Trophoblast cell (in vitro differentiated cells and primary cell): Measurements from ENCODE around the gene ARHGEF10L.
A peak's percentile ranks its signal among the peaks of the same experiment; 100 is the strongest.

ENCODE experiments used
- DNase-seq, 2 donors: peaks; one replicate each; pipeline ENCODE4 v3.0.0-alpha.2; 2016
- H2AFZ ChIP-seq: 2 replicates; pipeline ENCODE4 v1.6.1; 2013; ENCODE audit warnings: low read length, moderate library complexity, mild to moderate bottlenecking; ENCODE audit not compliant: insufficient read depth, poor library complexity
- H2AK5ac ChIP-seq: 2 replicates; pipeline ENCODE4 v1.6.1; 2013; ENCODE audit warnings: mild to moderate bottlenecking, low read length
- H2BK120ac ChIP-seq: 2 replicates; pipeline ENCODE4 v1.6.1; 2013; ENCODE audit warnings: low read length, mild to moderate bottlenecking, moderate library complexity; ENCODE audit not compliant: insufficient read depth, poor library complexity
- H2BK12ac ChIP-seq: 2 replicates; pipeline ENCODE4 v1.6.1; 2013; ENCODE audit warnings: mild to moderate bottlenecking, low read length, moderate library complexity
- H2BK5ac ChIP-seq: 2 replicates; pipeline ENCODE4 v1.6.1; 2013; ENCODE audit warnings: low read length, low read depth, moderate library complexity, mild to moderate bottlenecking; ENCODE audit not compliant: poor library complexity
- H3K14ac ChIP-seq: 2 replicates; pipeline ENCODE4 v1.6.1; 2013; ENCODE audit warnings: mild to moderate bottlenecking, low read length
- H3K18ac ChIP-seq: 2 replicates; pipeline ENCODE4 v1.6.1; 2013; ENCODE audit warnings: mild to moderate bottlenecking, low read length
- H3K23ac ChIP-seq: 2 replicates; pipeline ENCODE4 v1.6.1; 2013; ENCODE audit warnings: low read length
- H3K27ac ChIP-seq: 2 replicates; pipeline ENCODE4 v1.5.1; 2013; ENCODE audit warnings: low read depth, mild to moderate bottlenecking, inconsistent platforms, low read length, moderate library complexity
- H3K27me3 ChIP-seq: 2 replicates; pipeline ENCODE4 v1.6.1; 2013; ENCODE audit warnings: inconsistent platforms, mild to moderate bottlenecking, low read length, moderate library complexity; ENCODE audit not compliant: insufficient read depth
- H3K36me3 ChIP-seq, 2 experiments: 1 replicate in 1 of 2; 2 replicates in 1 of 2; pipeline ENCODE4 v1.6.1; 2013; ENCODE audit warnings: low read length in 2 of 2, mild to moderate bottlenecking in 2 of 2, moderate library complexity in 1 of 2; ENCODE audit not compliant: insufficient read depth in 2 of 2, control insufficient read depth in 1 of 2
- H3K4ac ChIP-seq: 2 replicates; pipeline ENCODE4 v1.6.1; 2013; ENCODE audit warnings: low read depth, mild to moderate bottlenecking, low read length, moderate library complexity
- H3K4me1 ChIP-seq, 2 experiments: 1 replicate in 1 of 2; 2 replicates in 1 of 2; pipeline ENCODE4 v1.6.1; 2013; ENCODE audit warnings: low read length in 2 of 2, mild to moderate bottlenecking in 2 of 2, moderate library complexity in 1 of 2; ENCODE audit not compliant: insufficient read depth in 2 of 2, control insufficient read depth in 1 of 2
- H3K4me2 ChIP-seq: 2 replicates; pipeline ENCODE4 v1.6.1; 2013; ENCODE audit warnings: inconsistent platforms, mild to moderate bottlenecking, low read length, moderate library complexity
- H3K4me3 ChIP-seq: 2 replicates; pipeline ENCODE4 v1.5.1; 2013; ENCODE audit warnings: mild to moderate bottlenecking, low read depth, low read length, inconsistent platforms
- H3K79me1 ChIP-seq: one replicate; pipeline ENCODE4 v1.6.1; 2013; ENCODE audit warnings: low read length
- H3K79me2 ChIP-seq: 2 replicates; pipeline ENCODE4 v1.6.1; 2013; ENCODE audit warnings: low read length, mild to moderate bottlenecking; ENCODE audit not compliant: control insufficient read depth, insufficient read depth, poor library complexity
- H3K9ac ChIP-seq: 2 replicates; pipeline ENCODE4 v1.6.1; 2013; ENCODE audit warnings: mild to moderate bottlenecking, low read length
- H3K9me3 ChIP-seq: 2 replicates; pipeline ENCODE4 v1.6.1; 2013; ENCODE audit warnings: low read depth, mild to moderate bottlenecking, control low read depth, inconsistent platforms, low read length; ENCODE audit not compliant: insufficient read depth
- H4K12ac ChIP-seq: 2 replicates; pipeline ENCODE4 v1.6.1; 2013; ENCODE audit warnings: low read depth, mild to moderate bottlenecking, low read length, moderate library complexity
- H4K8ac ChIP-seq: 2 replicates; pipeline ENCODE4 v1.6.1; 2013; ENCODE audit warnings: low read depth, mild to moderate bottlenecking, low read length, moderate library complexity
- H4K91ac ChIP-seq: one replicate; pipeline ENCODE4 v1.6.1; 2013; ENCODE audit warnings: low read depth, mild to moderate bottlenecking, low read length, moderate library complexity
- WGBS: extraction: QIAGEN DNeasy Blood & Tissue Kit; methylation state at CpG from one replicate; pipeline ENCODE4 v1.1.7; 2013; ENCODE audit warnings: missing lambda C conversion rate; ENCODE audit not compliant: insufficient read length, insufficient coverage; ENCODE audit errors: extremely low coverage; 5-methylcytosine and 5-hydroxymethylcytosine counted together

ARHGEF10L gene

GRCh38 chr1:17546946-17547670, 7.6 kb downstream of the ARHGEF10L start:
- Histone ChIP-seq H3K36me3 (no peaks in the 10 kb centered on the region), H3K79me1 (no peaks in the 10 kb centered on the region), H3K4me3 (no peak overlapping the region), H2BK5ac (no peak overlapping the region), H2BK120ac (no peak overlapping the region), H3K18ac (no peak overlapping the region), H3K79me2 (no peaks in the 10 kb centered on the region), H2BK12ac (no peak overlapping the region), H3K27me3 (no peaks in the 10 kb centered on the region), H2AFZ (no peak overlapping the region), H4K91ac (no peak overlapping the region), H4K12ac (no peak overlapping the region), H3K4me2 (no peak overlapping the region), H3K14ac (no peak overlapping the region), H3K4me1 (peaks cover 3 to 8% of the 10 kb centered on the region in 2 experiments), H3K23ac (no peak overlapping the region), H3K9me3 (no peaks in the 10 kb centered on the region), H3K9ac (no peak overlapping the region), H2AK5ac (no peak overlapping the region), H3K4ac (no peak overlapping the region), H4K8ac (no peak overlapping the region), H3K27ac (no peak overlapping the region)
- WGBS = no CpG with 5 or more reads among the region's 8 CpGs
- no peak for DNase-seq

- H3K27me3 ChIP-seq = no peaks in the 10 kb centered on the region
- no peak overlapping the region for H3K27ac ChIP-seq
- H3K9ac ChIP-seq = no peak overlapping the region
- H2BK5ac ChIP-seq = no peak overlapping the region
- no peak overlapping the region for H3K4ac ChIP-seq
- H3K79me2 ChIP-seq = no peaks in the 10 kb centered on the region
- no peak overlapping the region for H3K4me2 ChIP-seq
- no peaks in the 10 kb centered on the region for H3K9me3 ChIP-seq
- H3K36me3 ChIP-seq = no peaks in the 10 kb centered on the region
- no peak overlapping the region for H3K4me3 ChIP-seq
- H3K4me1 ChIP-seq = peaks cover 7 to 16% of the 10 kb centered on the region in 2 experiments
- no peak overlapping the region for H2BK120ac ChIP-seq
- DNase-seq = no peak
- H4K8ac ChIP-seq = no peak overlapping the region
- no peak overlapping the region for H2BK12ac ChIP-seq
- no peak overlapping the region for H4K12ac ChIP-seq
- no peak overlapping the region for H3K18ac ChIP-seq
- no CpG with 5 or more reads among the region's 3 CpGs for WGBS
- no peak overlapping the region for H2AK5ac ChIP-seq
- H2AFZ ChIP-seq = no peak overlapping the region
- H3K14ac ChIP-seq = no peak overlapping the region
- no peak overlapping the region for H4K91ac ChIP-seq
- H3K23ac ChIP-seq = no peak overlapping the region
- H3K79me1 ChIP-seq = no peaks in the 10 kb centered on the region
Measured at GRCh38 chr1:17549384-17549783, 9.9 kb downstream of the ARHGEF10L start.

- no CpG with 5 or more reads among the region's 15 CpGs for WGBS
- H3K9ac ChIP-seq = no peak overlapping the region
- H3K23ac ChIP-seq = no peak overlapping the region
- H3K79me2 ChIP-seq = no peaks in the 10 kb centered on the region
- no peak overlapping the region for H2AK5ac ChIP-seq
- no peak overlapping the region for H2BK12ac ChIP-seq
- H2AFZ ChIP-seq = no peak overlapping the region
- no peak overlapping the region for H2BK5ac ChIP-seq
- DNase-seq = no peak
- H3K9me3 ChIP-seq = no peaks in the 10 kb centered on the region
- H3K79me1 ChIP-seq = no peaks in the 10 kb centered on the region
- no peak overlapping the region for H2BK120ac ChIP-seq
- no peak overlapping the region for H3K27ac ChIP-seq
- H3K14ac ChIP-seq = no peak overlapping the region
- H4K8ac ChIP-seq = no peak overlapping the region
- no peaks in the 10 kb centered on the region for H3K36me3 ChIP-seq
- no peaks in the 10 kb centered on the region for H3K27me3 ChIP-seq
- no peak overlapping the region for H4K12ac ChIP-seq
- H3K18ac ChIP-seq = no peak overlapping the region
- H4K91ac ChIP-seq = no peak overlapping the region
- H3K4me2 ChIP-seq = no peak overlapping the region
- peaks cover 4 to 8% of the 10 kb centered on the region in 2 experiments for H3K4me1 ChIP-seq
- peak overlapping the region; percentile 23 for H3K4ac ChIP-seq
- no peak overlapping the region for H3K4me3 ChIP-seq
Measured at GRCh38 chr1:17550729-17551584, 11.5 kb downstream of the ARHGEF10L start.

- no peak overlapping the region for H3K4me3 ChIP-seq
- no peak overlapping the region for H4K8ac ChIP-seq
- no CpG with 5 or more reads among the region's 8 CpGs for WGBS
- H3K4ac ChIP-seq = no peak overlapping the region
- H3K27ac ChIP-seq = no peak overlapping the region
- H4K91ac ChIP-seq = no peak overlapping the region
- H2BK5ac ChIP-seq = no peak overlapping the region
- H3K9me3 ChIP-seq = no peaks in the 10 kb centered on the region
- no peak overlapping the region for H2AFZ ChIP-seq
- no peak overlapping the region for H3K14ac ChIP-seq
- no peaks in the 10 kb centered on the region for H3K79me2 ChIP-seq
- H3K18ac ChIP-seq = no peak overlapping the region
- no peak overlapping the region for H2BK12ac ChIP-seq
- H3K27me3 ChIP-seq = no peaks in the 10 kb centered on the region
- H3K36me3 ChIP-seq = no peaks in the 10 kb centered on the region
- no peak overlapping the region for H3K4me2 ChIP-seq
- H3K23ac ChIP-seq = no peak overlapping the region
- H3K4me1 ChIP-seq = peaks cover 4 to 8% of the 10 kb centered on the region in 2 experiments
- no peak overlapping the region for H2BK120ac ChIP-seq
- H2AK5ac ChIP-seq = no peak overlapping the region
- no peaks in the 10 kb centered on the region for H3K79me1 ChIP-seq
- H3K9ac ChIP-seq = no peak overlapping the region
- no peak overlapping the region for H4K12ac ChIP-seq
- peak in 1 of 2 donors; percentile 30 for DNase-seq
Measured at GRCh38 chr1:17551755-17552234, 12.3 kb downstream of the ARHGEF10L start.
